MG63 (cell line): ENCODE data around the gene SHANK1. TPM values are rescaled to one million over a fixed set of nuclear protein-coding genes. Genes with fewer than 3 reads are reported as not detected.

ENCODE experiments used
- DNase-seq: peaks from one replicate; pipeline ENCODE4 v3.0.0-alpha.2; 2020
- H3K27me3 ChIP-seq: fragments of 250-450 bp; sonication (Bioruptor Pico); 2 replicates; pipeline ENCODE4 v1.5.1; 2020; ENCODE audit warnings: mild to moderate bottlenecking, moderate library complexity
- H3K36me3 ChIP-seq: fragments of 250-450 bp; sonication (Bioruptor Pico); 2 replicates; pipeline ENCODE4 v1.5.1; 2020; ENCODE audit warnings: mild to moderate bottlenecking, moderate library complexity
- H3K4me3 ChIP-seq: fragments of 250-450 bp; sonication (Bioruptor Pico); 2 replicates; pipeline ENCODE4 v1.5.1; 2020; ENCODE audit warnings: mild to moderate bottlenecking, moderate library complexity
- H3K9me3 ChIP-seq: fragments of 250-450 bp; sonication (Bioruptor Pico); 2 replicates; pipeline ENCODE4 v1.5.1; 2020; ENCODE audit warnings: mild to moderate bottlenecking, moderate library complexity
- total RNA-seq: library from RNA; depleted of rRNA; stranded (reverse); fragments of >200 nt; shearing (Covaris generic); gene quantifications from 2 replicates; pipeline ENCODE4 v1.2.3, GENCODE V29; 2014; ENCODE audit warnings: low replicate concordance

The SHANK1 gene
- total RNA-seq, 1 experiment from 2014 or later: 3.6 TPM

GRCh38 chr19:50720181-50720920, 749 bp upstream of the SHANK1 start:
- no peaks in the 10 kb centered on the region for H3K9me3 ChIP-seq
- no peaks in the 10 kb centered on the region for H3K27me3 ChIP-seq
- no peak overlapping the region for H3K4me3 ChIP-seq
- no peak for DNase-seq
- H3K36me3 ChIP-seq: peaks cover 1% of the 10 kb centered on the region

- H3K4me3 ChIP-seq: peak overlapping the region; percentile 47
- no peaks in the 10 kb centered on the region for H3K9me3 ChIP-seq
- H3K36me3 ChIP-seq: no peaks in the 10 kb centered on the region
- DNase-seq: no peak
- H3K27me3 ChIP-seq: no peaks in the 10 kb centered on the region
Measured at GRCh38 chr19:50719119-50719435, 525 bp downstream of the SHANK1 start.

GRCh38 chr19:50718255-50719118, 1.1 kb downstream of the SHANK1 start:
- no peaks in the 10 kb centered on the region for H3K27me3 ChIP-seq
- peak; percentile 45 for DNase-seq
- H3K4me3 ChIP-seq: peak overlapping the region; percentile 47
- no peaks in the 10 kb centered on the region for H3K36me3 ChIP-seq
- H3K9me3 ChIP-seq: no peaks in the 10 kb centered on the region

GRCh38 chr19:50717891-50718254, 1.7 kb downstream of the SHANK1 start:
- peak overlapping the region; percentile 47 for H3K4me3 ChIP-seq
- H3K9me3 ChIP-seq: no peaks in the 10 kb centered on the region

GRCh38 chr19:50717026-50717723, 2.4 kb downstream of the SHANK1 start:
- Histone ChIP-seq H3K36me3 (no peaks in the 10 kb centered on the region), H3K4me3 (no peak overlapping the region), H3K9me3 (no peaks in the 10 kb centered on the region), H3K27me3 (no peaks in the 10 kb centered on the region)
- DNase-seq: no peak

More at GRCh38 chr19:50717891-50718254, 1.7 kb downstream of the SHANK1 start:
- Histone ChIP-seq H3K27me3 (no peaks in the 10 kb centered on the region), H3K36me3 (no peaks in the 10 kb centered on the region)
- DNase-seq: no peak

GRCh38 chr19:50716178-50717025, 3.2 kb downstream of the SHANK1 start:
- no peak for DNase-seq
- Histone ChIP-seq H3K9me3 (no peaks in the 10 kb centered on the region), H3K27me3 (no peaks in the 10 kb centered on the region)

GRCh38 chr19:50713556-50714236, 5.9 kb downstream of the SHANK1 start:
- no peak overlapping the region for H3K4me3 ChIP-seq
- DNase-seq: no peak
- H3K27me3 ChIP-seq: no peaks in the 10 kb centered on the region
- H3K36me3 ChIP-seq: no peaks in the 10 kb centered on the region
- H3K9me3 ChIP-seq: no peaks in the 10 kb centered on the region

More at GRCh38 chr19:50716178-50717025, 3.2 kb downstream of the SHANK1 start:
- no peaks in the 10 kb centered on the region for H3K36me3 ChIP-seq
- H3K4me3 ChIP-seq: no peak overlapping the region

- no peaks in the 10 kb centered on the region for H3K36me3 ChIP-seq
- no peak overlapping the region for H3K4me3 ChIP-seq
- DNase-seq: no peak
- H3K9me3 ChIP-seq: no peaks in the 10 kb centered on the region
- no peaks in the 10 kb centered on the region for H3K27me3 ChIP-seq
Measured at GRCh38 chr19:50712833-50713232, 6.8 kb downstream of the SHANK1 start.

GRCh38 chr19:50711805-50712204, 7.8 kb downstream of the SHANK1 start:
- H3K36me3 ChIP-seq: no peaks in the 10 kb centered on the region
- H3K27me3 ChIP-seq: no peaks in the 10 kb centered on the region
- H3K4me3 ChIP-seq: no peak overlapping the region
- H3K9me3 ChIP-seq: no peaks in the 10 kb centered on the region
- no peak for DNase-seq

GRCh38 chr19:50711196-50711595, 8.4 kb downstream of the SHANK1 start:
- H3K36me3 ChIP-seq: no peaks in the 10 kb centered on the region
- no peaks in the 10 kb centered on the region for H3K27me3 ChIP-seq
- no peak overlapping the region for H3K4me3 ChIP-seq
- no peak for DNase-seq
- H3K9me3 ChIP-seq: no peaks in the 10 kb centered on the region

- no peak for DNase-seq
- Histone ChIP-seq H3K27me3 (no peaks in the 10 kb centered on the region), H3K36me3 (no peaks in the 10 kb centered on the region), H3K9me3 (no peaks in the 10 kb centered on the region), H3K4me3 (no peak overlapping the region)
Measured at GRCh38 chr19:50710612-50711011, 9.0 kb downstream of the SHANK1 start.

- Histone ChIP-seq H3K27me3 (no peaks in the 10 kb centered on the region), H3K4me3 (no peak overlapping the region), H3K36me3 (no peaks in the 10 kb centered on the region), H3K9me3 (no peaks in the 10 kb centered on the region)
- no peak for DNase-seq
Measured at GRCh38 chr19:50710094-50710493, 9.5 kb downstream of the SHANK1 start.

GRCh38 chr19:50708179-50708879, 11.3 kb downstream of the SHANK1 start:
- no peak overlapping the region for H3K4me3 ChIP-seq
- H3K9me3 ChIP-seq: no peaks in the 10 kb centered on the region
- no peak for DNase-seq
- H3K36me3 ChIP-seq: no peaks in the 10 kb centered on the region
- no peaks in the 10 kb centered on the region for H3K27me3 ChIP-seq

- Histone ChIP-seq H3K36me3 (no peaks in the 10 kb centered on the region), H3K9me3 (no peaks in the 10 kb centered on the region), H3K27me3 (no peaks in the 10 kb centered on the region), H3K4me3 (no peak overlapping the region)
- no peak for DNase-seq
Measured at GRCh38 chr19:50706387-50706786, 13.2 kb downstream of the SHANK1 start.

- no peaks in the 10 kb centered on the region for H3K9me3 ChIP-seq
- no peaks in the 10 kb centered on the region for H3K27me3 ChIP-seq
- no peak overlapping the region for H3K4me3 ChIP-seq
- H3K36me3 ChIP-seq: no peaks in the 10 kb centered on the region
- peak; percentile 74 for DNase-seq
Measured at GRCh38 chr19:50705422-50706019, 14.1 kb downstream of the SHANK1 start.
